ENCODE data around the gene HMGN1.
A peak's percentile ranks its signal among the peaks of the same experiment; 100 is the strongest.

HMGN1 gene, protein sequence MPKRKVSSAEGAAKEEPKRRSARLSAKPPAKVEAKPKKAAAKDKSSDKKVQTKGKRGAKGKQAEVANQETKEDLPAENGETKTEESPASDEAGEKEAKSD

GRCh38 chr21:39348355-39349210 lies at the start of gene HMGN1:
Gene HMGN1, minus strand, starts transcription at chr21:39349088. Its CDS starts 171 bp downstream, at chr21:39348917.
- Histone ChIP-seq H3K36me3 (ENCODE audit: control insufficient read depth, low read depth, low read length) (peaks cover 40% of the 10 kb centered on the region), H3K4me1 (ENCODE audit: control insufficient read depth, low read depth, low read length) (peaks cover 27% of the 10 kb centered on the region), H3K27me3 (ENCODE audit: control insufficient read depth, insufficient read depth, low read length) (no peaks in the 10 kb centered on the region)

DNA sequence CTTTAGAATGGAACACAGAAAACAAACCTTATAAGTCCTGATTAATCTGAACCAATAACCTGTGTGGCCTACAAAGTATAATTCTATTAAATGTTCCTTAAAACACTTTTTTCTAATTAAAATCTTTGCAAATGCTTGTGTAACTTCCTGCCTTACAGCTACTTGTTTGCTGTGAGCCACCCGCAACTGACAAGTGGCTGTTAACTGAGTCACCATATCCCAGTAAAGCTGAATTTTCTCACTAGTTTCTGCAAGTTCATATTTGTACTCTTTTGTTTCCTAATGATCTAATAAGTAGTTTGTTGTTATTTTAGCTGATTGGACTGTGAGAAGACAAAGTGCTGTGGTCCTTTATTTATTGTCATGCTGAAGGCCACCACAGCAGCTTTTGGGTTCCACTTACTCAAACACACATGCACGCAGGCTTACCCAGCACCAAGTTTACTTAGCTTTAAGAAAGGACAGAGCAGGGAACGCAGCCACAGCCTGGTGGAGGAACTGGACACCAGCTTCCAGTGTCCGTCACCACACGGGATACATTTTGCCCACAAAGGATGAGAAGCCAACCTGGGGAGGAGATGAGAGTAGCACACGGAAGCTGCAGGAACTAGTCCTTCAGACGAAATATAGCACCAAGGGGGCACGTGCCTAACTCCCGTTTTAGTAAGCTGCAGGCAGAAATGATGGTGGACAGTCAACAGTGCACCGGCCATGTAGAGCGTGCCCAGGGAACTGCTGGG lies 48.9 kb upstream of the HMGN1 start:
- Histone ChIP-seq H3K27me3 (ENCODE audit: control insufficient read depth, insufficient read depth, low read length) (no peaks in the 10 kb centered on the region), H3K36me3 (ENCODE audit: control insufficient read depth, low read depth, low read length) (peaks cover 2% of the 10 kb centered on the region), H3K9me3 (ENCODE audit: control insufficient read depth, low read depth, low read length) (no peaks in the 10 kb centered on the region), H3K4me3 (ENCODE audit: low read length) (no peak overlapping the region), H3K27ac (ENCODE audit: low read length) (no peak overlapping the region), H3K4me1 (ENCODE audit: control insufficient read depth, low read depth, low read length) (no peaks in the 10 kb centered on the region), H3K9ac (ENCODE audit: low read length) (no peak overlapping the region)

More at GRCh38 chr21:39348355-39349210, at the start of gene HMGN1:
- Histone ChIP-seq H3K9me3 (ENCODE audit: control insufficient read depth, low read depth, low read length) (no peaks in the 10 kb centered on the region), H3K27ac (ENCODE audit: low read length) (peak within 1 kb of the TSS; percentile 70), H3K9ac (ENCODE audit: low read length) (peak within 1 kb of the TSS; percentile 97), H3K4me3 (ENCODE audit: low read length) (peak within 1 kb of the TSS; percentile 96)

- Histone ChIP-seq H3K27me3 (ENCODE audit: control insufficient read depth, insufficient read depth, low read length) (no peaks in the 10 kb centered on the region), H3K36me3 (ENCODE audit: control insufficient read depth, low read depth, low read length) (peaks cover 7% of the 10 kb centered on the region), H3K9me3 (ENCODE audit: control insufficient read depth, low read depth, low read length) (no peaks in the 10 kb centered on the region)
Measured at GRCh38 chr21:39392981-39393380, 44.1 kb upstream of the HMGN1 start.

GRCh38 chr21:39390212-39390765 lies 41.4 kb upstream of the HMGN1 start:
- no peak overlapping the region for H3K4me3 ChIP-seq (ENCODE audit: low read length)
- H3K9me3 ChIP-seq (ENCODE audit: control insufficient read depth, low read depth, low read length): no peaks in the 10 kb centered on the region
- H3K27me3 ChIP-seq (ENCODE audit: control insufficient read depth, insufficient read depth, low read length): no peaks in the 10 kb centered on the region
- H3K27ac ChIP-seq (ENCODE audit: low read length): no peak overlapping the region
- H3K36me3 ChIP-seq (ENCODE audit: control insufficient read depth, low read depth, low read length): peaks cover 7% of the 10 kb centered on the region
- no peak overlapping the region for H3K9ac ChIP-seq (ENCODE audit: low read length)
- peaks cover 8% of the 10 kb centered on the region for H3K4me1 ChIP-seq (ENCODE audit: control insufficient read depth, low read depth, low read length)

More at GRCh38 chr21:39392981-39393380, 44.1 kb upstream of the HMGN1 start:
- H3K9ac ChIP-seq (ENCODE audit: low read length): no peak overlapping the region
- H3K4me1 ChIP-seq (ENCODE audit: control insufficient read depth, low read depth, low read length): peaks cover 5% of the 10 kb centered on the region
- H3K27ac ChIP-seq (ENCODE audit: low read length): no peak overlapping the region
- no peak overlapping the region for H3K4me3 ChIP-seq (ENCODE audit: low read length)

GRCh38 chr21:39388811-39389155 lies 39.9 kb upstream of the HMGN1 start:
- Histone ChIP-seq H3K9ac (ENCODE audit: low read length) (no peak overlapping the region), H3K4me3 (ENCODE audit: low read length) (no peak overlapping the region), H3K27me3 (ENCODE audit: control insufficient read depth, insufficient read depth, low read length) (no peaks in the 10 kb centered on the region), H3K4me1 (ENCODE audit: control insufficient read depth, low read depth, low read length) (peaks cover 8% of the 10 kb centered on the region), H3K9me3 (ENCODE audit: control insufficient read depth, low read depth, low read length) (no peaks in the 10 kb centered on the region), H3K27ac (ENCODE audit: low read length) (no peak overlapping the region), H3K36me3 (ENCODE audit: control insufficient read depth, low read depth, low read length) (peaks cover 7% of the 10 kb centered on the region)

DNA sequence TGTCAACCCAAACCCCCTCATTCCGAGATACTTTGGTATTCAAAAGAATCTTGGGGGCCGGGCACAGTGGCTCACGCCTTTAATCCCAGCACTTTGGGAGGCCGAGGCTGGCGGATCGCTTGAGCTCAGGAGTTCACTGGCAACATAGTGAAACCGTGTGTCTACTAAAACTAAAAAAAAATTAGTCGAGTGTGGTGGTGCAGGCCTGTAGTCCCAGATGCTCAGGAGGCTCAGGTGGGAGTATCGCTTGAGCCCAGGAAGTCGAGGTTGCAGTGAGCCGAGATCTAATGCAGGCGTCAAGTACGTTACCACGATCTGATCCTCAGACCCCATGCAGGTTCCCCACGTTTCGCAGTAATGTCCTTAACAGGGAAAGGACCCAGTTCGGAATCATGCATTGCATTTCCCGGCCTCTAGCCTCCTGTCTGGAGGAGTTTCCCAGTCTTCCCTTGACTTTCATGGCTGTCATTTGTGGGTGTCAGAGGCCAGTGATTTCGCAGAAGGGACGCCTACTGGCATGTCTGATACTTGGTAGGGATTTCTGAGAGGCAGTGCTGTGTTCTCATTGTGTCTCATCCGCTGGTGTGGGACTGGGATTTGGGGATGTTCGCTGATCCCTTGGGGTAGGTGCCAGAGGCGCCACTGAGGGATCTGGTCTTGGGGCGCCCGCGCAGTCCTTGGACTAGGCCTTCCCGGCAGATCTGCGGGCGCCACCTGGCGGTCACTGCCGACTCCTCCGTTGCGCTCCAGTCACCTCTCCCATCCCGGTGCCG lies 39.3 kb upstream of the HMGN1 start:
- no peaks in the 10 kb centered on the region for H3K27me3 ChIP-seq (ENCODE audit: control insufficient read depth, insufficient read depth, low read length)
- no peak overlapping the region for H3K27ac ChIP-seq (ENCODE audit: low read length)
- peak overlapping the region; percentile 54 for H3K4me3 ChIP-seq (ENCODE audit: low read length)
- H3K9ac ChIP-seq (ENCODE audit: low read length): no peak overlapping the region
- no peaks in the 10 kb centered on the region for H3K9me3 ChIP-seq (ENCODE audit: control insufficient read depth, low read depth, low read length)
- H3K4me1 ChIP-seq (ENCODE audit: control insufficient read depth, low read depth, low read length): peaks cover 8% of the 10 kb centered on the region
- peaks cover 7% of the 10 kb centered on the region for H3K36me3 ChIP-seq (ENCODE audit: control insufficient read depth, low read depth, low read length)

GRCh38 chr21:39387461-39388037 lies 38.7 kb upstream of the HMGN1 start:
- Histone ChIP-seq H3K36me3 (ENCODE audit: control insufficient read depth, low read depth, low read length) (peaks cover 2% of the 10 kb centered on the region), H3K9me3 (ENCODE audit: control insufficient read depth, low read depth, low read length) (no peaks in the 10 kb centered on the region), H3K9ac (ENCODE audit: low read length) (no peak overlapping the region), H3K27ac (ENCODE audit: low read length) (no peak overlapping the region), H3K4me1 (ENCODE audit: control insufficient read depth, low read depth, low read length) (peaks cover 8% of the 10 kb centered on the region), H3K27me3 (ENCODE audit: control insufficient read depth, insufficient read depth, low read length) (no peaks in the 10 kb centered on the region), H3K4me3 (ENCODE audit: low read length) (peak overlapping the region; percentile 54)

DNA sequence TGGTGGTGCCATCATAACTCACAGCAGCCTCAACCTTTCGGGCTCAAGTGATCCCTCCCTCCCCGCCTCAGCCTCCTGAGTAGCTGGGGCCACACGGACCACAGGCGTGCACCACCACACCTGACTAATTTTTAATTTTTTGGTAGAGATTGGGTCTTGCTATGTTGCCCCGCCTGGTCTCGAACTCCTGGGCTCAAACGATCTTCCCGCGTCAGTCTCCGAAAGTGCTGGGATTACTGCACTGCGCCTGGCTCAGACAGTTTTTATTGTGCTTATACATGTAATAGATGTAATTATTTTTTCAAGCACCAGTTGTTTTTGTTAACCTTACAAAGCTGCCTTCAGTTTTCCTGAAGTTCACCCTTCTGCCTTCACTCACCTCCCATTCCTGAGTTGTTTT lies 38.0 kb upstream of the HMGN1 start:
- no peaks in the 10 kb centered on the region for H3K27me3 ChIP-seq (ENCODE audit: control insufficient read depth, insufficient read depth, low read length)
- H3K4me3 ChIP-seq (ENCODE audit: low read length): peak overlapping the region; percentile 54
- H3K36me3 ChIP-seq (ENCODE audit: control insufficient read depth, low read depth, low read length): no peaks in the 10 kb centered on the region
- peaks cover 8% of the 10 kb centered on the region for H3K4me1 ChIP-seq (ENCODE audit: control insufficient read depth, low read depth, low read length)
- no peak overlapping the region for H3K27ac ChIP-seq (ENCODE audit: low read length)
- H3K9ac ChIP-seq (ENCODE audit: low read length): no peak overlapping the region
- no peaks in the 10 kb centered on the region for H3K9me3 ChIP-seq (ENCODE audit: control insufficient read depth, low read depth, low read length)

DNA sequence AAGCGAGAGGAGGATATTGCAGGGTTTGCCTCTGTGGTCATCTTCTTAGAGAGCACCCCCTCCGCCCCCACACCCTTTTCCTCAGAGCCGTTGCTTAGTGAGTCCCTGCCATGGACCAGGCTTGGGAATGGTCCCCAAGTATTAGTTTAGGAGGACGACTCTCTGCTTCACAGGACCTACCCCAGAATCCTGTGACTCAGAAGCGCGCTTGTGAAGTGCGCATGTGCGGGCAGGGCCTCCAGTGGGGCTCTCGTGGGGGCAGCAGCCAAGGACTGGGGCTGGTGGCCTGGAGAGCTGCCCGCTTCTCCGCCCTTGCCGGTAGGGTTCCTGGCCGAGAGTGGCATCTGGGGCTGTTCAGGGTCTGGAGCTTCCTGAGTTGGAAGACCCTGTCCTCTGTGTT lies 37.3 kb upstream of the HMGN1 start:
- no peak overlapping the region for H3K9ac ChIP-seq (ENCODE audit: low read length)
- peaks cover 10% of the 10 kb centered on the region for H3K4me1 ChIP-seq (ENCODE audit: control insufficient read depth, low read depth, low read length)
- no peak overlapping the region for H3K4me3 ChIP-seq (ENCODE audit: low read length)
- H3K27ac ChIP-seq (ENCODE audit: low read length): no peak overlapping the region
- H3K9me3 ChIP-seq (ENCODE audit: control insufficient read depth, low read depth, low read length): no peaks in the 10 kb centered on the region
- no peaks in the 10 kb centered on the region for H3K27me3 ChIP-seq (ENCODE audit: control insufficient read depth, insufficient read depth, low read length)
- H3K36me3 ChIP-seq (ENCODE audit: control insufficient read depth, low read depth, low read length): no peaks in the 10 kb centered on the region

DNA sequence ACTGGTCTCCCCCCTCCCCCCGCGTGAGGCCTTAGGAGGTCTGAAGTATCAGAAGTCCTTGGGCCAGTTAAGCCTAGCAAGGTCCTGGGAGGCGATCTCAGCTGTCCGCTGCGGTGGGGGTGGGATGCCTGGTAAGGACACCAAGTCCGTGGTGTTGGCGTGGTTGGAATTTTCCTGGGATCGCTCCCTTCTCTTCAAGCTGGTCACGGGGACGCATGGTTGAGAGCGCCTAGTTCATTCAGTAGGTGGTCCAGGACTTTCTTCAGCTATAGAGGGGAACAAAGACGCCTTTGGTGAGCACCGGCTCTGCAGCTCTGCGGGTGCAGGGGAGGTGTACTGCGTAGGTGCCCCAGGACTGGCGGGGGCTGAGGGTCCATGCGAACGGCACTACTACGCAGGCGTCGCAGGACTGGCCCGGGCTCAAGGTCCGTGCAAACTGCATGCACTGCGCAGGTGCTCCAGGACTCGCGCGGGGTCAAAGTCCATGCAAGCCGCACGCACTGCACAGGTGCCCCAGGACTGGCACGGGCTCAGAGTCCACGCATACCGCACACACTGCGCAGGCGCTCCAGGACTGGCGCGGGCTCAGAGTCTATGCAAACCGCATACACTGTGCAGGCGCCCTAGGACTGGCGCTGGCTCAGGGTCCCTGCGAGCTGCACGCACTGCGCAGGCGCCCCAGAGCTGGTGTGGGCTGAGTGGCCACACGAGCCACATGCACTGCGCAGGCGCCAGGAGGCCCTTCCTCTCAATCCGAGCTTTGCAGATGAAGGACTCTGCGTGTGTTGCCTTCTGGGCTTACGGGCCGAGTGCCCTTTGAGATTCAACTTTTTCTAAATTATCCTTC lies 36.6 kb upstream of the HMGN1 start:
- H3K36me3 ChIP-seq (ENCODE audit: control insufficient read depth, low read depth, low read length): no peaks in the 10 kb centered on the region
- peaks cover 13% of the 10 kb centered on the region for H3K4me1 ChIP-seq (ENCODE audit: control insufficient read depth, low read depth, low read length)
- H3K9me3 ChIP-seq (ENCODE audit: control insufficient read depth, low read depth, low read length): no peaks in the 10 kb centered on the region
- no peak overlapping the region for H3K9ac ChIP-seq (ENCODE audit: low read length)
- no peaks in the 10 kb centered on the region for H3K27me3 ChIP-seq (ENCODE audit: control insufficient read depth, insufficient read depth, low read length)
- H3K27ac ChIP-seq (ENCODE audit: low read length): no peak overlapping the region
- no peak overlapping the region for H3K4me3 ChIP-seq (ENCODE audit: low read length)

All from iPS-18a (cell line).